ENCODE results near the gene TBC1D22B.

Gene TBC1D22B

DNA sequence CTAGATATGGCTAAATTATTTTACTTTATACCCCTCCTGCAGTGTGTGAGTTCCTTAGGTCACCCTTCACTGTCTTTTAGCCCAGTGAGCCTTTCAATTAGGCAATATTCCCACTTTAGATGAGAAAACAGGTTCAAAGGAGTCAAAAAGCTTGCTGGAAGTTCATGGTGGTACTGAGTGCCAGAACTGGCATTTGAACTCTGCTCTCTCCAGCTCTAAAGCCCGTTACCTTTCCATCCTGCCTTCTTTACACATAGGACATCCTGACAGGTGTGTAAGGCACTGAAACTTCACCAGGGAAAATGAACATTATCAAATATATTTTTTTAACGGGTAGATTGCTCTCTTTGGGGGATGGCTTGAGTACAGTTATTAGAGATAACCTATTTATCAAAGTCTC lies 11.5 kb downstream of the TBC1D22B start:
- TF ChIP-seq GATA3 (IDR thresholded peaks at IDR 0.05; ENCODE audit: low read depth, low read length) (no peak), GATA2 (IDR thresholded peaks at IDR 0.05; ENCODE audit: low read depth, low read length) (no peak)

DNA sequence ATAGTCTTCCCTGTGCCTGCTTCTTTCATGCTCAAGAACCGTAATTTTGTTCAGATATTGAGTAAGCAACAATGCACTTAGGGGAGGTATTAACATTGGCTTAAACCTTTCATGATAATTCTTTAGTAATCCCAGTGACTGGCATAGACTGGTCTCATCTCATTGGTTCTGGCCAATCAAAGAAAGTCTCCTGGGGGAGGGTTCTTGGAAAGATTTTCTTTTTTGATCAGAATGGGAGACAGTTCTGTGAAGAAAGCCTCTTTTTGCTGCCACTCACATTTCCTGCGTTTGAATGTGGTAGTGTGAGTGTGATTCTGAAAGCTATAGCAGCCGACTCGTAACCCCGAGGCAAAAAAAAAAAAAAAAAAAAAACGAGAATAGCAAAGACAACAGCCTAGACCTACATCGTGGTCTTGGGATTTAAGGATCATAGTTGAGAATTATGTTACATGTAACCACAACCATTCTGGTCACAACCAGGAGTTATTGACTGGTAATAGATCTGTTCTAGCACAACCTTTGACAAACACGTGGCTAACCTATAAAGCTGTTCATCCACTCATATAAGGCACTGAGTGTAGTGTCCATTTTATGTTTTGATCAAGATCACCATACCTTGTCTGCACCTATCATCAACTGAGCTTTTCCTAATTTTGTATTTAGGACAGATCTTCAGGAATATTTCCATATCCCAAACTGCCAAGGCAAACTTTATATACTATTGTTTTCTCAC lies 15.4 kb downstream of the TBC1D22B start:
- TF ChIP-seq GATA2 (IDR thresholded peaks at IDR 0.05; ENCODE audit: low read depth, low read length) (no peak), GATA3 (IDR thresholded peaks at IDR 0.05; ENCODE audit: low read depth, low read length) (no peak)

DNA sequence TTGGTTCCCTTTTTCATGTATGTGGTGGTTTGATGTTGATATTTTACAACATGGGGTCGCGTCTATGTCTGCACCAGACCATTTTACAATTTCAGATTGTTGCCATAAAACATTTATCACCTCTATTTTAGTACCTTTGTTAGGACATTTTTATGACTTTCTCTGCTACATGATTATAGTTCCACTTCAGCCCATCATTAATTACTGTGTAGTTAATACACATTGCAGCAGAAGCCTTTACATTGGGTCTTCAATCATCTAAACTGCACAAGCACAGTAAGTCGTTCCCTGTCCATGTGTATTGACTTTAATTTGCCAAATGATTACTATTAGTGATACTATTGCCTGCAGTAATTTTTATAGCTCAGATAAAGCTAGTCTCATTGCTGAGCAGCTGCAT lies 16.1 kb downstream of the TBC1D22B start:
- TF ChIP-seq GATA3 (IDR thresholded peaks at IDR 0.05; ENCODE audit: low read depth, low read length) (no peak), GATA2 (IDR thresholded peaks at IDR 0.05; ENCODE audit: low read depth, low read length) (no peak)

DNA sequence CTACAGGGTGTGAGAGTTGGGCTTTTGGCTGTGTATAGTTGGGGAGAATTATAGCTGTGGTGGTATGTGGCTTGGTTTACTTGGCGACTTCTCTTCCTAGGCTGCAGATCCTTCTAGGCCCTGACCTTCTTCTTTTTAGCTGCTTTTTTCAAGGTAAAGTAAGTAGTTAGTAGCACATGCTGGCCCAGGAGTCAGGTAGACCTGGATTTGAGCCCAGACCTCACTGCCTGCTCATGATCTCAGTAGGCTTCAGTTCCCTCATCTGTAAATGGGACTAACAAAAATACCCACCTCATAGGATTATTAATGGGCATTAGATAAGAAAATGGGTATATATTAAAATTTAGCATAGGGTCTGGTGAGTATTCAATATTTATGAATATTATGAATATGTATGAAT lies 17.8 kb downstream of the TBC1D22B start:
- TF ChIP-seq GATA3 (IDR thresholded peaks at IDR 0.05; ENCODE audit: low read depth, low read length): no peak
- TF ChIP-seq GATA2 (IDR thresholded peaks at IDR 0.05; ENCODE audit: low read depth, low read length): no peak

DNA sequence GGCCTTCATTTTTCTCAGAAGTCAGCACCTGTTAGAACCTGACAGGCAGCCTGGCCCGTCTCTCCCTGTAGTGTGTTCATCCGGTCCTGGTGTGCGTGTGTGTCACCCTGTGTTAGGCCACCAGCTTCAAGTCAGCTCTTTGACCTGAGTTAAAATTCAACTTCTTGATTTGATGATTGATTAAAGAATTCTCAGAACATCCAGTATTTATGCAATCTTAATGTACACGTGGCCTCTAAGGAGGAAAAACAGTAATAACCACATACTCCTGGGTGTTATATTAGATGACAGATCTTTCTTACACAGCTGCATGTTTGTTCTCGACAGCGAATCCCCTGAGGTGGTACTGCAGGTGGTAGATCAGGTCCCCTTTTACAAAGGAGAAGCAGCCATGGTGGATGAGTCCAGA lies 19.4 kb downstream of the TBC1D22B start:
- TF ChIP-seq GATA2 (IDR thresholded peaks at IDR 0.05; ENCODE audit: low read depth, low read length) (no peak), GATA3 (IDR thresholded peaks at IDR 0.05; ENCODE audit: low read depth, low read length) (no peak)

DNA sequence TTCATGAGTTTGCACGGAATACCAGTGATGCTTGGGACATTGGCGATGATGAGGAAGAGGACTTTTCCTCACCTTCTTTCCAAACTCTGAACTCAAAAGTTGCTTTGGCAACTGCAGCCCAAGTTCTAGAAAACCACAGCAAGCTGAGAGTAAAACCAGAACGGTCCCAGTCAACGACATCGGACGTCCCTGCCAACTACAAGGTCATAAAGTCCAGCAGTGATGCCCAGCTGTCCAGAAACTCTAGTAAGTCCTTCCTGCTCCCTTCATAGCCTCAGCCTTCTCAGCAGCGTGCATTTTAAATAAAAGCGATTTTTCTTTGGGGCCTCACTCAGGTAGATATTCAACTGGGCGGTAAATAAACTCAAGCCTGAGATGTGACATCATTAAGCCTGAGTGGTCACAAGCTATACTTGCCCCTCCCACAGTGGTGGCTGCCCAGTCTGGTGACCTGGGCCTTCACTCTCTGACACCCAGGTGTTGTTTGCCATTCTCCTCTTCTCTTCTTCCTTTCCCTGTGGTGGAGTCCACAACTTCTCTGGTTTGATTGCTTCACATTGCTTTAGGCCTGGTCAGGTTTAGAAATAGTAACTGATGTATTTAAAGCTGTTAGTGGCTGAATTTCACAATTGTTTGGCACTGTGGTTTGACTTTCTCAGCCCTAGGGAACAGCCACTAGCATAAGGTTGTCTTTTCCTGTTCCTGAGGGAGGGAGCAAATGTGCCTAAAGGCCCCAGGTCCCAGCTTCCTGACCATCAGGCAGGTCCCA lies 22.0 kb downstream of the TBC1D22B start:
- TF ChIP-seq GATA2 (IDR thresholded peaks at IDR 0.05; ENCODE audit: low read depth, low read length) (no peak), GATA3 (IDR thresholded peaks at IDR 0.05; ENCODE audit: low read depth, low read length) (no peak)

DNA sequence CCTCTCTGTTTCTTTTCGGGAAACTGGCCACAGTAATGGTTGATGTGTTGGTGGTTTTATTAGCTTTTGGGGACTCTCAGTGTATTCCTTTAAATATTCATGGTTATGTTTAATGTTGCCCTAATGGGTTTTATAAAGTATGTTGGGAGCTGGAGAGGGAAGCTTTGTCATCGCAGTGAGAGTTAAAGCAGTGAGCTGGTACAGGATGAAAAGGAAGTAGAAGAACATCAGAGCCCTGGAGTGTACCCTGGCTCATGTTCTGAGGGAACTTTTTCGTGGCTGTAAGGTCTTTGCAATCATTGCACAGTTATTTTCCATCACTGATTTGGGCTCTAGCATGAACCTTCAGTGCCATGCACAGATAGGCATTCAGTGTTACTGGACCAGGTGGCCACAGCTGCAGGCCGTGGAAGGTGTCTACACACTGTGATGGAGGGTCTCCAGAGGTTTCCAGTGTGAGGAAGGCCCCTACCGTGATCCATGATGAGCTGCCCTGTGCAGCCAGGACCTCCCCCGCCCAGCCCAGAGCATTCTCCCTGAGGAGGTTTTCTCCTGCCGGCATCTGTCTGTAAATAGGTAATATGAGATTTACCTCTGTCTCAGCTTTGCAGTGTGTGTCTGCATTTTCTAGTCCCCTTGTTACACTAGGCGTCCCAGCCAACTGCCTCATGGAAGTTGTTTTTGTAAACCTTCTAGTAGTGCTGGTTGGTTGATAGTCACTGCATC lies 22.8 kb downstream of the TBC1D22B start:
- TF ChIP-seq GATA3 (IDR thresholded peaks at IDR 0.05; ENCODE audit: low read depth, low read length) (no peak), GATA2 (IDR thresholded peaks at IDR 0.05; ENCODE audit: low read depth, low read length) (no peak)

DNA sequence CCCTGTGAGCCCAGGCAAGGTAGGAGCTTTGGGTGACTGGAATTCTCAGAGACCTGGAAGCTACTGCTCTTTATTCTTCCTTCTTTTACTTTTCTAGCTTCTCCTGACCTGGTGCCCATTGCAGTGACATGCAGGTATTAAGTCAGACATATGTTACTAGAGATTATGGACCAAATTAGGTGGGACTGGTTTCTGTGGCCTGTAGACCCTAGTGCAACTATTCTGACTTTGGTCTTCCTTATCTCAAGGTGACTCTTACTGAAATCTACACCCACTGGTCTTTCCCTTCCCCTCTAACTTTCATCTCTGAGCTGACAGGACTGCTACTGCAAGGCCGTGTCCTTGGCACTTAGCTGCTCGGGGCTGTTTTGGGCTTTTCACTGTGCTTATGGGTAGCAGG lies 24.8 kb downstream of the TBC1D22B start:
- TF ChIP-seq GATA3 (IDR thresholded peaks at IDR 0.05; ENCODE audit: low read depth, low read length): no peak
- no peak for TF ChIP-seq GATA2 (IDR thresholded peaks at IDR 0.05; ENCODE audit: low read depth, low read length)

DNA sequence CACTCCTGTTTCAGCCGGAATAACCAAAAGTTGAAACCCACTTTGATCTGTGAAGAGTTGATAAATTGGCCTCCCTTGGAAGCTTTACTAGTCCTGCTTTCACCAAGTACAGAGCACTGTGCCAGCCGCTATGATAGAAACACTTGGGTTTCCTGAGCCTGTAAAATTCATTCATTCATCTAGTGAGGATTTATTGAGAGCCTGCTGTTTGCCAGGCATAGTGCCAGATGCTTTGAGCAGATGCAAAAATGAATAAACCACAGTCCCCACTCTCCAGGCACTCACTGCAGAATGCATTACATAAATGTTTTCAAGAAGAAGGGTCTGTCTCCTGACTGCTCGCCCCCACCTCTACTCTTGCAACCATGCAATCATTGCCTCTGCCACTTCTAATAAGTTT lies 25.7 kb downstream of the TBC1D22B start:
- TF ChIP-seq GATA2 (IDR thresholded peaks at IDR 0.05; ENCODE audit: low read depth, low read length) (no peak), GATA3 (IDR thresholded peaks at IDR 0.05; ENCODE audit: low read depth, low read length) (no peak)

DNA sequence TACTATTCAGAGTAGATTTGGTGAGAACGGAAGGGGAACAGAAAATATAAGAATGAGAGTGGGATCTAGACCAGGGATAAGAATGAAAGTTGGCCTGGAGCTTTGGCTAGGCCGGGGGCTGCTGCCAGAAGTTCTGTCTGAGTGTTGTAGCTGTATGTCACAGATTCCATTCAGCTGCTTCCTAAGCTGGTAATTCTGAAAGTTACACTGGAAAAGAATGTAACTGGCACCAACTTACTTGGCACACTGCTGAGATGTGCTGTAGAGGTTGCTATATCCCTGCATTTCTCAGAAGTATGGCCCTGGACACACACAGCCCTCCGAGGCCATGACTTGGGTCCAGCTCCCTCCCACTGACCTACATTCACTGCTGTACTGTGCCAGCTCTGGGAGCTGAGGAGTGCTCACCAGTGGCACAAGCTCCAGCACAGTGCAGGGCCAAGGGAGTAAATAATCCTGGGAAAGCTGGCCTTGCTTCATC lies 26.1 kb downstream of the TBC1D22B start:
- TF ChIP-seq GATA3 (IDR thresholded peaks at IDR 0.05; ENCODE audit: low read depth, low read length) (no peak), GATA2 (IDR thresholded peaks at IDR 0.05; ENCODE audit: low read depth, low read length) (no peak)

DNA sequence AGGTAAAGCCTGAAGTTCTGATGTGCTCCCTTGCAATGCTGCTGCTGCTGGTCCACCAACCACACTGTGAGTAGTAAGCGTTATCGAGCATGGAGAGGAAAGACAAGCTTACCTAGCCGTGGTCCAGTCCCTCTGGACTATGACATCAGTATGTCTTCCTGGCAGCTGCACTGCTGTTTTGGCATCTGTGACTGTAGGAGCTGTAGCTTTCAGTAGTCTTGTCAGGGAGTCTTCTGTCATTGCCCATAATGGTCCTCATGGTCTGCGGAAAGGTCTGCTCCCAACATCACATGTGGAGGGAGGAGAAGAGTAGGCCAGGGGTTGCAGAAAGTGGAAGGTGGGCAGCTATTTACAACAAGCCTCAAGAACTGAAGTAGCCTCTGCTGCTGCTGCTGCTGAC lies 27.2 kb downstream of the TBC1D22B start:
- TF ChIP-seq GATA2 (IDR thresholded peaks at IDR 0.05; ENCODE audit: low read depth, low read length): no peak
- TF ChIP-seq GATA3 (IDR thresholded peaks at IDR 0.05; ENCODE audit: low read depth, low read length): no peak

DNA sequence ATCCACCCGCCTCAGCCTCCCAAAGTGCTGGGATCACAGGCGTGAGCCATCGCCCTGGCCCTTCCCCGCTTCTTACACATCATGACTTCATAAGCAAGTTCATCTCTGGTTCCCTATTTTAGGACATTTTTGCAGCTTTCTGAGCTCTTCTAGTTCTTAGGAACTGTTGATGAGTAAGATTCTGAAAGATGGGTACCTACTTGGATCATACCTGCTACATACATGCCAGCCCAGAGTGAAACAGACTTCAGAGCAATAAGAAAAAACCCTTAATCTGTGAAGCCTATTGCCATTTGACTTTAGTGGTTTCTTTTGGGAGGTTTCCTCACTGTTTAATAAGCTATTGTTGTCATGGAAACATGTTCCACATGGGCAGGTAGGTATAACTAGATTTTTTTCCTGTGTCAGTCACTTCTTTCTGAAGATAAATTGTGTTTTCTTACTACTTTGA lies 28.3 kb downstream of the TBC1D22B start:
- TF ChIP-seq GATA3 (IDR thresholded peaks at IDR 0.05; ENCODE audit: low read depth, low read length): no peak
- no peak for TF ChIP-seq GATA2 (IDR thresholded peaks at IDR 0.05; ENCODE audit: low read depth, low read length)

DNA sequence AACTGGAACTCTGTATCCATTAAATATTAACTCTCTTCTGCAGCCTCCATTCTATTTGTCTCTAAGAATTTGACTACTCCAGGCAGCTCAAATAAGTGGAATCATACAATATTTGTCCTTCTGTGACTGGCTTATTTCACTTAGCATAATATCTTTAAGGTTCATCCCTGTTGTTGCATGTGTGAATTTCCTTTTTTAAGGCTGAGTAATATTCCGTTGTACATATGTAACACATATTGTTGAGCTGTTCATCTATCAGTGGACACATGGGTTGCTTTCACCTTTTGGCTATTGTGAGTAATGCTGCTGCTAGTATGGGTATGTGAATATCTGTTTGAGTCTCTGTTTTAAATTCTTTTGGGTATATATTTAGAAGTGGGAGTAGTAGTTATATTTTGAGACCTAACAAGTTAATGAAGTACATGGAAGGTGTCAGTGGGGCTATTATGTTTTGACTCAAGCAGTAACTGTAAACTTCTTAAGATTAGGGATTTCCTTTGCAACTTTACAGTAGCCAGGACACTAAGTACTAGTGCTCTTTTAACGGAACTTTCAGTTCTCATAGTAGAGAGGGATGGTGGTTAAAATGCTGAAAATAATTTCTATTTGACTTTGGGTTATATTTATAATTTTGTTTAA lies 30.1 kb downstream of the TBC1D22B start:
- TF ChIP-seq GATA2 (IDR thresholded peaks at IDR 0.05; ENCODE audit: low read depth, low read length) (no peak), GATA3 (IDR thresholded peaks at IDR 0.05; ENCODE audit: low read depth, low read length) (no peak)

DNA sequence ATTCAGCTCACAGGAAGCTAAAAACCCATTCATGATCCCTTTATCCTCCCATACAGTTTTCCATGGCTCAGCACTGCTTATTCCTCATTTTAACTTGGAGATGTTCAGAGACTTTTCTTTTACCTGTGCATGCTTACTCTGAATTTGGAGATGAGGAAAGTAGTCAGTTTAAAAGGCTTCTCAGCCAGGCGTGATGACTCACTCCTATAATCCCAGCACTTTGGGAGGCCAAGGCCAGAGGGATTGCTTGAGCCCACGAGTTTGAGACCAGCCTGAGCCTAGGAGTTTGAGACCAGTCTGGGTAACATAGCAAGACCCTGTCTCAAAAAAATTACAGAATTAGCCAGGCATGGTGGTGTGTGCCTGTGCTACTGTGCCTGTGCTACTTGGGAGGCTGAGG lies 30.7 kb downstream of the TBC1D22B start:
- TF ChIP-seq GATA2 (IDR thresholded peaks at IDR 0.05; ENCODE audit: low read depth, low read length) (no peak), GATA3 (IDR thresholded peaks at IDR 0.05; ENCODE audit: low read depth, low read length) (no peak)
